ENCODE data around the gene EEF1AKMT4.
A peak's percentile ranks its signal among the peaks of the same experiment; 100 is the strongest.
"Not testable (repeated sequence)": the region's sequence is repeated elsewhere in the genome, so short reads cannot be mapped to it uniquely, and the experiment has no call there.

The EEF1AKMT4 gene

DNA sequence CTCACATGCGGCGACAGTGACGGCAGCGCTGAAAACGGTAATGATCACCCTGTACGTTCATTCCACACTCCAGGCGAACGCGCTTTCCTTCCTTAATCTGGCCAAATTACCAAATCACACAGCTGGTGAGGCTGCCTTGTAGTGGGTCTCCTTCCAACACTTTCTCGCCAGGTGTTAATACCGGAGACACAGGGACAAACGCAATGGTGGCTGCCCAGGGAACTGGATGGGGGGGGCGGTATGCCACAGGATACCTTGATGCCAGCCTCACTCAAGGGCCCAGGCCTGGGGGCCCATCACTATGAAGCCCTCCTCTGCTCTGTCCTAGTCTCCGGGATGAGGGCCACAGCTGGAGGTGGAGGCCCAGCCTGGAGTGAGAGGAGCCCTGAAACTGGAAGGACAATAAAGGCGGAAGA, 13.3 kb downstream of the EEF1AKMT4 start:
- TF ChIP-seq, protein P1, sequence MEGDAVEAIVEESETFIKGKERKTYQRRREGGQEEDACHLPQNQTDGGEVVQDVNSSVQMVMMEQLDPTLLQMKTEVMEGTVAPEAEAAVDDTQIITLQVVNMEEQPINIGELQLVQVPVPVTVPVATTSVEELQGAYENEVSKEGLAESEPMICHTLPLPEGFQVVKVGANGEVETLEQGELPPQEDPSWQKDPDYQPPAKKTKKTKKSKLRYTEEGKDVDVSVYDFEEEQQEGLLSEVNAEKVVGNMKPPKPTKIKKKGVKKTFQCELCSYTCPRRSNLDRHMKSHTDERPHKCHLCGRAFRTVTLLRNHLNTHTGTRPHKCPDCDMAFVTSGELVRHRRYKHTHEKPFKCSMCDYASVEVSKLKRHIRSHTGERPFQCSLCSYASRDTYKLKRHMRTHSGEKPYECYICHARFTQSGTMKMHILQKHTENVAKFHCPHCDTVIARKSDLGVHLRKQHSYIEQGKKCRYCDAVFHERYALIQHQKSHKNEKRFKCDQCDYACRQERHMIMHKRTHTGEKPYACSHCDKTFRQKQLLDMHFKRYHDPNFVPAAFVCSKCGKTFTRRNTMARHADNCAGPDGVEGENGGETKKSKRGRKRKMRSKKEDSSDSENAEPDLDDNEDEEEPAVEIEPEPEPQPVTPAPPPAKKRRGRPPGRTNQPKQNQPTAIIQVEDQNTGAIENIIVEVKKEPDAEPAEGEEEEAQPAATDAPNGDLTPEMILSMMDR (IDR thresholded peaks at IDR 0.05; ENCODE audit: low read depth, low read length) = no peak
- no peaks in the 10 kb centered on the region for H3K36me3 ChIP-seq
- no peak overlapping the region for H3K27ac ChIP-seq
- peaks cover 3% of the 10 kb centered on the region for H3K9me3 ChIP-seq (ENCODE audit: severe bottlenecking)
- peak overlapping the region; percentile 49 for H3K4me3 ChIP-seq (ENCODE audit: low read depth, low read length)
- peaks cover 30% of the 10 kb centered on the region for H3K27me3 ChIP-seq (ENCODE audit: insufficient read depth, low read depth, severe bottlenecking)
- no peak for DNase-seq

DNA sequence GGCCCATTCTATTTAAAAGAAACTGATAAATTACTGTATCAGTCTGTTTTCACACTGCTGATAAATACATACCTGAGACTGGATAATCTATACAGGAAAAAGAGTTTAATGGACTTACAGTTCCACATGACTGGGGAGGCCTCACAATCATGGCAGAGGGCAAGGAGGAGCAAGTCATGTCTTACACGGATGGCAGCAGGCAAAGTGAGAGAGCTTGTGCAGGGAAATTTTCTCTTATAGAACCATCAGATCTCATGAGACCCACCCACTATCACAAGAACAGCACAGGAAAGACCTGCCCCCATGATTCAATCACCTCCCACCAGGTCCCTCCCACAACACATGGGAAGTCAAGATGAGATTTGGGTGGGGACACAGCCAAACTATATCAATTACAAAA, 17.8 kb downstream of the EEF1AKMT4 start:
- not testable (repeated sequence) for DNase-seq; H3K36me3 ChIP-seq; H3K9me3 ChIP-seq (ENCODE audit: severe bottlenecking); H3K4me3 ChIP-seq (ENCODE audit: low read depth, low read length); H3K27me3 ChIP-seq (ENCODE audit: insufficient read depth, low read depth, severe bottlenecking); H3K27ac ChIP-seq

- TF ChIP-seq, protein P1 (IDR thresholded peaks at IDR 0.05; ENCODE audit: low read depth, low read length) = no peak
- no peaks in the 10 kb centered on the region for H3K27me3 ChIP-seq (ENCODE audit: insufficient read depth, low read depth, severe bottlenecking)
Measured at GRCh38 chr3:184272269-184272668, 22.8 kb downstream of the EEF1AKMT4 start.

GRCh38 chr3:184275381-184275701, 25.9 kb downstream of the EEF1AKMT4 start:
- Histone ChIP-seq H3K36me3 (no peaks in the 10 kb centered on the region), H3K4me3 (ENCODE audit: low read depth, low read length) (no peak overlapping the region)
- DNase-seq = no peak

More at GRCh38 chr3:184272269-184272668, 22.8 kb downstream of the EEF1AKMT4 start:
- no peaks in the 10 kb centered on the region for H3K36me3 ChIP-seq
- no peak for DNase-seq
- H3K27ac ChIP-seq = no peak overlapping the region
- H3K9me3 ChIP-seq (ENCODE audit: severe bottlenecking) = peaks cover 2% of the 10 kb centered on the region
- no peak overlapping the region for H3K4me3 ChIP-seq (ENCODE audit: low read depth, low read length)

GRCh38 chr3:184275961-184276910, 26.8 kb downstream of the EEF1AKMT4 start, which contains the start of gene ECE2:
TSS of gene ECE2 (plus strand) at chr3:184276022. CDS start at chr3:184276154, 132 bp downstream.
- Histone ChIP-seq H3K9me3 (ENCODE audit: severe bottlenecking) (no peaks in the 10 kb centered on the region), H3K27me3 (ENCODE audit: insufficient read depth, low read depth, severe bottlenecking) (no peaks in the 10 kb centered on the region), H3K27ac (no peak within 1 kb of the TSS), H3K4me3 (ENCODE audit: low read depth, low read length) (no peak within 1 kb of the TSS), H3K36me3 (no peaks in the 10 kb centered on the region)
- DNase-seq = no peak
- TF ChIP-seq, protein P1 (IDR thresholded peaks at IDR 0.05; ENCODE audit: low read depth, low read length) = no peak

More at GRCh38 chr3:184275381-184275701, 25.9 kb downstream of the EEF1AKMT4 start:
- Histone ChIP-seq H3K9me3 (ENCODE audit: severe bottlenecking) (no peaks in the 10 kb centered on the region), H3K27ac (no peak overlapping the region), H3K27me3 (ENCODE audit: insufficient read depth, low read depth, severe bottlenecking) (no peaks in the 10 kb centered on the region)
- TF ChIP-seq, protein P1 (IDR thresholded peaks at IDR 0.05; ENCODE audit: low read depth, low read length) = no peak

GRCh38 chr3:184277366-184277765, 27.9 kb downstream of the EEF1AKMT4 start:
- no peaks in the 10 kb centered on the region for H3K9me3 ChIP-seq (ENCODE audit: severe bottlenecking)
- no peak overlapping the region for H3K27ac ChIP-seq
- no peak overlapping the region for H3K4me3 ChIP-seq (ENCODE audit: low read depth, low read length)
- H3K36me3 ChIP-seq = no peaks in the 10 kb centered on the region
- no peak for DNase-seq
- no peaks in the 10 kb centered on the region for H3K27me3 ChIP-seq (ENCODE audit: insufficient read depth, low read depth, severe bottlenecking)
- TF ChIP-seq, protein P1 (IDR thresholded peaks at IDR 0.05; ENCODE audit: low read depth, low read length) = no peak

All from WERI-Rb-1 (cell line).